ENCODE results near the gene MYMK.

Gene MYMK

GRCh38 chr9:133516256-133516960 lies 8.4 kb downstream of the MYMK start:
- no peak for DNase-seq

- DNase-seq, result no peak
Measured at GRCh38 chr9:133515615-133516255, 9.0 kb downstream of the MYMK start.

GRCh38 chr9:133515240-133515610 lies 9.5 kb downstream of the MYMK start:
- no peak for DNase-seq

- peak; percentile 43 for DNase-seq
Measured at GRCh38 chr9:133514460-133515239, 10.1 kb downstream of the MYMK start.

GRCh38 chr9:133513214-133514100 lies 11.3 kb downstream of the MYMK start:
- peak; percentile 78 for DNase-seq

- no peak for DNase-seq
Measured at GRCh38 chr9:133512253-133513213, 12.2 kb downstream of the MYMK start.

- no peak for DNase-seq
Measured at GRCh38 chr9:133511607-133512006, 13.2 kb downstream of the MYMK start.

- no peak for DNase-seq
Measured at GRCh38 chr9:133510926-133511505, 13.7 kb downstream of the MYMK start.

- DNase-seq, result peak; percentile 65
Measured at GRCh38 chr9:133509179-133510083, 15.3 kb downstream of the MYMK start.

GRCh38 chr9:133508046-133508445 lies 16.7 kb downstream of the MYMK start:
- no peak for DNase-seq

GRCh38 chr9:133507246-133507965 lies 17.4 kb downstream of the MYMK start:
- no peak for DNase-seq

- no peak for DNase-seq
Measured at GRCh38 chr9:133506653-133507038, 18.1 kb downstream of the MYMK start.

- DNase-seq, result no peak
Measured at GRCh38 chr9:133505901-133506652, 18.7 kb downstream of the MYMK start.

- DNase-seq, result no peak
Measured at GRCh38 chr9:133505186-133505830, 19.5 kb downstream of the MYMK start.

GRCh38 chr9:133502112-133502511 lies 22.6 kb downstream of the MYMK start:
- DNase-seq, result no peak

GRCh38 chr9:133499892-133500270 lies 24.9 kb downstream of the MYMK start:
- DNase-seq, result no peak

GRCh38 chr9:133499132-133499891 lies 25.4 kb downstream of the MYMK start:
- DNase-seq, result no peak

Data from hematopoietic multipotent progenitor cell treated with erythropoietin and hydrocortisone succinate and interleukin-3 and kit ligand, for 6 days (in vitro differentiated cells).